Astrocyte (in vitro differentiated cells and primary cell): ENCODE results near the gene CCDC69.

Source experiments
- EZH2 ChIP-seq: IDR thresholded peaks from 2 replicates; pipeline ENCODE4 v1.6.1; 2012; ENCODE audit warnings: mild to moderate bottlenecking, low read length, inconsistent platforms; ENCODE audit not compliant: insufficient read depth
- TF ChIP-seq, protein P1 (sequence below): IDR thresholded peaks from 2 replicates; pipeline ENCODE4 v1.5.1; 2011; ENCODE audit warnings: low read depth, mild to moderate bottlenecking, inconsistent platforms, low read length, moderate library complexity; ENCODE audit not compliant: insufficient read depth

DNA sequence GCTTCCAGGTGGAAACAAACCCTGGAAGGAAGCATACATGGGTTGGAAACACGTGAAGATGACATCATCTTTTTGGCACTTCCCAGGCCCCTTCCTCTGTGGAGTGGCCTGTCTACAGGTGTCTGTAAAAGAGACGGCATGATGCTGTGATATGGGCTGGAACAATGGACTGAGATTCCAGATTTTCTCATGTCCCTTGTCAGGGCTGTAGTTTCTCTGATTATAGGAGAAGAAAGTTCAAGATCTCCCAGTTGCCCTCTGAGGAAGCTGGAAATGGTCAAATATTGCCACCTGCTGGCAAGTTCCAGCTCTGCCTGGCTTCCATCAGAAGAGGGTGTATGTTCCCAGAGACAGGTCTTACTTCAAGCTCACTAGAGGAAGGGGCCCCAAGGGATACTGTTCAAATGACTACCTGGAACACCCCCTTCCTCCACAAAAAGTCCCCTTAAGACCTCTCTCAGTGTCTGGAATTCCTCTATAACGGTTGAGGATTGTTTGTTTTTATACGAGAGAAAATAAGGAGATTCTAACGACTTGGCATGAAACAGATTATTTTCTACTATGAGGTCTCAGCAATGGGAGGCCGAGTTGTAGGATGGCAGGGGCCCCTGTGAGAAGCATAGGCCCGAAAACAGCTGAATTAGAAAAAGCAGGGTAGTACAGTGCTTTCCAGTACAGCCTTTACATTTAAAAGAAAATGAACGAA is 59.1 kb downstream of the CCDC69 start:
- TF ChIP-seq, protein P1, sequence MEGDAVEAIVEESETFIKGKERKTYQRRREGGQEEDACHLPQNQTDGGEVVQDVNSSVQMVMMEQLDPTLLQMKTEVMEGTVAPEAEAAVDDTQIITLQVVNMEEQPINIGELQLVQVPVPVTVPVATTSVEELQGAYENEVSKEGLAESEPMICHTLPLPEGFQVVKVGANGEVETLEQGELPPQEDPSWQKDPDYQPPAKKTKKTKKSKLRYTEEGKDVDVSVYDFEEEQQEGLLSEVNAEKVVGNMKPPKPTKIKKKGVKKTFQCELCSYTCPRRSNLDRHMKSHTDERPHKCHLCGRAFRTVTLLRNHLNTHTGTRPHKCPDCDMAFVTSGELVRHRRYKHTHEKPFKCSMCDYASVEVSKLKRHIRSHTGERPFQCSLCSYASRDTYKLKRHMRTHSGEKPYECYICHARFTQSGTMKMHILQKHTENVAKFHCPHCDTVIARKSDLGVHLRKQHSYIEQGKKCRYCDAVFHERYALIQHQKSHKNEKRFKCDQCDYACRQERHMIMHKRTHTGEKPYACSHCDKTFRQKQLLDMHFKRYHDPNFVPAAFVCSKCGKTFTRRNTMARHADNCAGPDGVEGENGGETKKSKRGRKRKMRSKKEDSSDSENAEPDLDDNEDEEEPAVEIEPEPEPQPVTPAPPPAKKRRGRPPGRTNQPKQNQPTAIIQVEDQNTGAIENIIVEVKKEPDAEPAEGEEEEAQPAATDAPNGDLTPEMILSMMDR: peak; percentile 96
- TF ChIP-seq EZH2: no peak
